GM12878 (cell line): ENCODE data around the gene APCDD1.

ENCODE experiments used
- HDAC6 ChIP-seq: fragments of 200-600 bp; sonication (generic); IDR thresholded peaks from one replicate; pipeline ENCODE4 v1.8.0; 2017; ENCODE audit warnings: antibody characterized with exemption; ENCODE audit not compliant: unreplicated experiment
- JUNB ChIP-seq: IDR thresholded peaks from 2 replicates; pipeline ENCODE4 v1.6.1; 2016; ENCODE audit warnings: antibody characterized with exemption, mild to moderate bottlenecking
- POLR2AphosphoS2 ChIP-seq: IDR thresholded peaks from 2 replicates; pipeline ENCODE4 v1.6.1; 2011; ENCODE audit warnings: low read depth, mild to moderate bottlenecking, low read length, improper control_type of control experiment, moderate library complexity
- TF ChIP-seq, protein P1 (sequence below): IDR thresholded peaks from 2 replicates; pipeline ENCODE4 v1.6.1; 2012; ENCODE audit warnings: low read depth, low read length, improper control_type of control experiment
- TF ChIP-seq, protein P2 (sequence below), 3 experiments: IDR thresholded peaks in 2 of 3; conservative IDR thresholded peaks in 1 of 3; 2 replicates each; pipeline ENCODE4 v1.5.1; 2011; ENCODE audit warnings: low read depth in 3 of 3, low read length in 3 of 3, mild to moderate bottlenecking in 3 of 3, control low read depth in 2 of 3, moderate library complexity in 2 of 3, inconsistent platforms in 1 of 3, mixed read lengths in 1 of 3; ENCODE audit not compliant: control insufficient read depth in 2 of 3, insufficient read depth in 1 of 3; ENCODE audit errors: extremely low read depth in 1 of 3

- TF ChIP-seq, protein P1, sequence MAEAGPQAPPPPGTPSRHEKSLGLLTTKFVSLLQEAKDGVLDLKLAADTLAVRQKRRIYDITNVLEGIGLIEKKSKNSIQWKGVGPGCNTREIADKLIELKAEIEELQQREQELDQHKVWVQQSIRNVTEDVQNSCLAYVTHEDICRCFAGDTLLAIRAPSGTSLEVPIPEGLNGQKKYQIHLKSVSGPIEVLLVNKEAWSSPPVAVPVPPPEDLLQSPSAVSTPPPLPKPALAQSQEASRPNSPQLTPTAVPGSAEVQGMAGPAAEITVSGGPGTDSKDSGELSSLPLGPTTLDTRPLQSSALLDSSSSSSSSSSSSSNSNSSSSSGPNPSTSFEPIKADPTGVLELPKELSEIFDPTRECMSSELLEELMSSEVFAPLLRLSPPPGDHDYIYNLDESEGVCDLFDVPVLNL, result no peak
- no peak for TF ChIP-seq HDAC6
- no peak for TF ChIP-seq JUNB
- TF ChIP-seq POLR2AphosphoS2, result no peak
- TF ChIP-seq, protein P2, sequence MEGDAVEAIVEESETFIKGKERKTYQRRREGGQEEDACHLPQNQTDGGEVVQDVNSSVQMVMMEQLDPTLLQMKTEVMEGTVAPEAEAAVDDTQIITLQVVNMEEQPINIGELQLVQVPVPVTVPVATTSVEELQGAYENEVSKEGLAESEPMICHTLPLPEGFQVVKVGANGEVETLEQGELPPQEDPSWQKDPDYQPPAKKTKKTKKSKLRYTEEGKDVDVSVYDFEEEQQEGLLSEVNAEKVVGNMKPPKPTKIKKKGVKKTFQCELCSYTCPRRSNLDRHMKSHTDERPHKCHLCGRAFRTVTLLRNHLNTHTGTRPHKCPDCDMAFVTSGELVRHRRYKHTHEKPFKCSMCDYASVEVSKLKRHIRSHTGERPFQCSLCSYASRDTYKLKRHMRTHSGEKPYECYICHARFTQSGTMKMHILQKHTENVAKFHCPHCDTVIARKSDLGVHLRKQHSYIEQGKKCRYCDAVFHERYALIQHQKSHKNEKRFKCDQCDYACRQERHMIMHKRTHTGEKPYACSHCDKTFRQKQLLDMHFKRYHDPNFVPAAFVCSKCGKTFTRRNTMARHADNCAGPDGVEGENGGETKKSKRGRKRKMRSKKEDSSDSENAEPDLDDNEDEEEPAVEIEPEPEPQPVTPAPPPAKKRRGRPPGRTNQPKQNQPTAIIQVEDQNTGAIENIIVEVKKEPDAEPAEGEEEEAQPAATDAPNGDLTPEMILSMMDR (IDR thresholded peaks at IDR 0.05 in 2 of 3, conservative IDR thresholded peaks at IDR 0.05 in 1 of 3; ENCODE audit: control insufficient read depth in 2 of 3, extremely low read depth in 1 of 3, insufficient read depth in 1 of 3, low read depth in 3 of 3, low read length in 3 of 3), result no peak
These were observed 21.3 kb downstream of the APCDD1 start for GRCh38 chr18:10475654-10476291.
